T-helper 2 cell (primary cell): Measurements from ENCODE around the gene MMUT.
"Not testable (repeated sequence)": the region's sequence is repeated elsewhere in the genome, so short reads cannot be mapped to it uniquely, and the experiment has no call there.

Experiments
- DNase-seq, 5 experiments: peaks; one replicate each; pipeline versions ENCODE4 v3.0.0 to v3.0.0-alpha.2; 2012 to 2022

Gene MMUT

GRCh38 chr6:49416195-49416594 is 46.9 kb downstream of the MMUT start:
- no peak for DNase-seq

DNA sequence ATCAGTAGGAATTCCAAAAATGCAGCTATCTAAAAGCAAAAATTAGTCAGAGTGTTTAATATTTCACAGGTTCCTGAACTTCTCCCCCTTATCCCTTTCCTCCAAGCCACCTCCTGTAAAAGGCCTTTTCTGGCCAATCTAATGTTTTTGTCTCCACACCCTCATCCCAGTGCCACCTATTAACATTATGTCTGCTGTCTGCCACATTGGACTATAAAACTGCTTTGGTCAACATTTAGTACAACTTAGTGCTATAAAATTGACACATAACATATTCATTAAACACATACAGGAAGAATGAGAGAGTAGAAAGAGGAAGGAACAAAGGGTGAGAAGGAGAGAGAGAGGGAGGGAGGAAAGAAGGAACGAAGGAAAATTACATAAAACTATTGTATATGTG is 47.7 kb downstream of the MMUT start:
- no peak for DNase-seq

DNA sequence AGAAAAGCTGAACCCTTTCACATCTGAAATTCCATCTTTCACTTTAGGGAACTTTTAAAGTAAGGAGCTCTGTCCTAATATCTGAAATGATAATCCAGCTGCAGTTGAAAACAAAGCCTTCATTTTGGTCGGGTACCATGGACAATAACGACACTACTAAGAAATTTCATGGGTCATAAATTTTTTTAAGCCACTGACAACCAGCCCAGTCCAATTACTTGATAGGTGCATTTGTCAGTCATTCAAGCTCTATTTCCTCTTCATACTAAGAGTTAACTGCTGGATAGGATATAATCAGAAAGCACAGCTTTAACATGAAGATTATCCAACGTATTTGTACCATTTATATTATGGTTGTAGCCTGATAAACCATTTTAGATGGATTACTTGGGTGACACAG is 52.5 kb downstream of the MMUT start:
- DNase-seq: no peak

DNA sequence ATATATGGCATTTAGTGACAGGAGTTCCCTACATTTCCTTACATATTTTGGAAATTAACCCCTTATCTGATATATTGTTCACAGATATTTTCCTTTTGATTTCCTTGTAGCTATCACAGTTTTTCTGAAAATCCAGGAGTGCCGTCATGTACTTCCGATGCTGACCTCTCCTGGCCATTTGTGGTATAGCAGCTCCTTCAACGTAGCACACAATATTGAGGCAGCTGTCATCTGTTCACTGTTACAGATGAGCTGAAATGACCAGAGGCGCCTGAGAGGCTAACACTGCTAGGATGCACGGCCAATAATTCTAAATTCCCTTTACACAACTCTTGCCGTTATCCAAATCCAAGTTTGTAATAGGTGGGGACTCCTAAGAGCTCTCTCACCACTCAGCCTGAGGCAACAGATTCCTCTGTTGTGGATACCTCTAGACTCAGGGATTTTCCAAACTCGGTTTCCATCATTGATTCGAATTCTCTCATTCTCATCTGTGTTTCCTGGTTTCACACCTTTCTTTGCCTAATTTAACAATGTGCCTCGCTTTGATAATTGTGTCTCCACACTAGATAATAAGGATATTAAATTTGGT is 53.0 kb downstream of the MMUT start:
- peak in 4 of 5 experiments; percentile 7 to 43 (median 31) for DNase-seq

- no peak for DNase-seq
Measured at GRCh38 chr6:49406250-49406970, 56.6 kb downstream of the MMUT start.

DNA sequence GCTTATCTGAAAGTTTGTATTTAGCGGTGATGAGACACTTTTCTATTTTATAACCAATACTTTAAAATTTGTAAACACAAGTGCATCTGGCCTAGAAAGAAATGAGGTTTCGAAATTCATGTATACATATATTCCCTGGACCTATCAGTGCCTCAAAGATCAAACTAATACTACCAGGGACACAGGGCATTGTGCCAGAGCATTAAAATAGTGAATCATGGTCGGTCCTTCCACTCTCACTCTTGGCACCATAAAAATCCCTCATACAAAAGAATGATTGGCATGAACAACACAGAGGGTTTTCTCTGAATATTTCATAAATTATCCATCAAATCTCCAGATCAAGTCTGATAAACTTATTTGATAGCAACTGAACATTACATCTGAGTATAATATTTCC is 62.0 kb downstream of the MMUT start:
- no peak for DNase-seq

DNA sequence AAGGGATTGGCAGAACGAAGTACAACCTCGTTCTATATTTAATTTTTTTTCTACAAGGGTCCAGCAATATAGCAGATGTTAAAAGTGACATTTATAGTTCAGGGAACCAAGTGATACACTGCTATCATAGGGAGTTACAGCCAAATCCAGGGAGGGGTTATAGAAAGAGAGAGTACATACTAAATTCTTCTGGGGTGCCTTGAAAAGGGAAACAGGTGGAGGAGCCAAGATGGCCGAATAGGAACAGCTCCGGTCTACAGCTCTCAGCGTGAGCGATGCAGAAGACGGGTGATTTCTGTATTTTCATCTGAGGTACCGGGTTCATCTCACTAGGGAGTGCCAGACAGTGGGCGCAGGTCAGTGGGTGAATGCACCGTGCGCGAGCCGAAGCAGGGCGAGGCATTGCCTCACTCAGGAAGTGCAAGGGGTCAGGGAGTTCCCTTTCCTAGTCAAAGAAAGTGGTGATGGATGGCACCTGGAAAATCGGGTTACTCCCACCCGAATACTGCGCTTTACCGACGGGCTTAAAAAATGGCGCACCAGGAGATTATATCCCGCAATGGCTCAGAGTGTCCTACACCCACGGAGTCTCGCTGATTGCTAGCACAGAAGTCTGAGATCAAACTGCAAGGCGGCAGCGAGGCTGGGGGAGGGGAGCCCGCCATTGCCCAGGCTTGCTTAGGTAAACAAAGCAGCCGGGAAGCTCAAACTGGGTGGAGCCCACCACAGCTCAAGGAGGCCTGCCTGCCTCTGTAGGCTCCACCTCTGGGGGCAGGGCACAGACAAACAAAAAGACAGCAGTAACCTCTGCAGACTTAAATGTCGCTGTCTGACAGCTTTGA is 76.2 kb downstream of the MMUT start:
- not testable (repeated sequence) for DNase-seq

- no peak for DNase-seq
Measured at GRCh38 chr6:49384904-49385303, 78.1 kb downstream of the MMUT start.
